Ishikawa (cell line): ENCODE measurements around the gene RNASE8.

Experiments
- CEBPB ChIP-seq: IDR thresholded peaks from 2 replicates; pipeline ENCODE4 v1.6.1; 2012
- CREB1 ChIP-seq: IDR thresholded peaks from 2 replicates; pipeline ENCODE4 v1.6.1; 2012; ENCODE audit warnings: low read depth
- EGR1 ChIP-seq: IDR thresholded peaks from 2 replicates; pipeline ENCODE4 v1.6.1; 2012
- EP300 ChIP-seq: IDR thresholded peaks from 2 replicates; pipeline ENCODE4 v1.6.1; 2012; ENCODE audit warnings: borderline replicate concordance
- FOXM1 ChIP-seq: IDR thresholded peaks from 2 replicates; pipeline ENCODE4 v1.6.1; 2012; ENCODE audit warnings: low read depth, borderline replicate concordance
- MAX ChIP-seq: IDR thresholded peaks from 2 replicates; pipeline ENCODE4 v1.6.1; 2012
- NFIC ChIP-seq: IDR thresholded peaks from 2 replicates; pipeline ENCODE4 v1.6.1; 2012
- RAD21 ChIP-seq: IDR thresholded peaks from 2 replicates; pipeline ENCODE4 v1.6.1; 2012; ENCODE audit warnings: low read depth
- TAF1 ChIP-seq: IDR thresholded peaks from 2 replicates; pipeline ENCODE4 v1.6.1; 2012; ENCODE audit warnings: low read depth, mild to moderate bottlenecking
- TCF12 ChIP-seq: IDR thresholded peaks from 2 replicates; pipeline ENCODE4 v1.6.1; 2012; ENCODE audit warnings: low read depth
- TEAD4 ChIP-seq: IDR thresholded peaks from 2 replicates; pipeline ENCODE4 v1.6.1; 2012
- USF1 ChIP-seq: IDR thresholded peaks from 2 replicates; pipeline ENCODE4 v1.6.1; 2012
- YY1 ChIP-seq: IDR thresholded peaks from 2 replicates; pipeline ENCODE4 v1.6.1; 2012; ENCODE audit warnings: low read depth
- ZBTB7A ChIP-seq: IDR thresholded peaks from 2 replicates; pipeline ENCODE4 v1.6.1; 2012; ENCODE audit warnings: low read depth
- TF ChIP-seq, protein P1 (sequence below): IDR thresholded peaks from 2 replicates; pipeline ENCODE4 v1.6.1; 2012; ENCODE audit warnings: low read depth, mild to moderate bottlenecking

Gene RNASE8

GRCh38 chr14:21097636-21098075 is 40.0 kb downstream of the RNASE8 start:
- no peak for TF ChIP-seq TAF1
- TF ChIP-seq FOXM1: no peak
- TF ChIP-seq TCF12: no peak
- TF ChIP-seq TEAD4: no peak
- TF ChIP-seq RAD21: no peak
- no peak for TF ChIP-seq MAX
- no peak for TF ChIP-seq USF1
- no peak for TF ChIP-seq EP300
- no peak for TF ChIP-seq EGR1
- TF ChIP-seq NFIC: no peak
- TF ChIP-seq CREB1: no peak
- TF ChIP-seq ZBTB7A: no peak

GRCh38 chr14:21098076-21098891 is 40.7 kb downstream of the RNASE8 start, which contains the start of gene ZNF219:
TSS of gene ZNF219 (minus strand) at chr14:21098655. CDS start at chr14:21093591, 5,064 bp downstream.
- TF ChIP-seq TCF12 (no peak), USF1 (no peak), TEAD4 (peak; percentile 45; the same call in 1 of the 2 replicates), CREB1 (no peak), NFIC (no peak), MAX (no peak), FOXM1 (no peak)

- TF ChIP-seq CREB1 (no peak), EGR1 (no peak), TCF12 (no peak), EP300 (no peak), TEAD4 (no peak), ZBTB7A (no peak), YY1 (no peak), FOXM1 (no peak), CEBPB (no peak), MAX (no peak), RAD21 (no peak)
- TF ChIP-seq, protein P1, sequence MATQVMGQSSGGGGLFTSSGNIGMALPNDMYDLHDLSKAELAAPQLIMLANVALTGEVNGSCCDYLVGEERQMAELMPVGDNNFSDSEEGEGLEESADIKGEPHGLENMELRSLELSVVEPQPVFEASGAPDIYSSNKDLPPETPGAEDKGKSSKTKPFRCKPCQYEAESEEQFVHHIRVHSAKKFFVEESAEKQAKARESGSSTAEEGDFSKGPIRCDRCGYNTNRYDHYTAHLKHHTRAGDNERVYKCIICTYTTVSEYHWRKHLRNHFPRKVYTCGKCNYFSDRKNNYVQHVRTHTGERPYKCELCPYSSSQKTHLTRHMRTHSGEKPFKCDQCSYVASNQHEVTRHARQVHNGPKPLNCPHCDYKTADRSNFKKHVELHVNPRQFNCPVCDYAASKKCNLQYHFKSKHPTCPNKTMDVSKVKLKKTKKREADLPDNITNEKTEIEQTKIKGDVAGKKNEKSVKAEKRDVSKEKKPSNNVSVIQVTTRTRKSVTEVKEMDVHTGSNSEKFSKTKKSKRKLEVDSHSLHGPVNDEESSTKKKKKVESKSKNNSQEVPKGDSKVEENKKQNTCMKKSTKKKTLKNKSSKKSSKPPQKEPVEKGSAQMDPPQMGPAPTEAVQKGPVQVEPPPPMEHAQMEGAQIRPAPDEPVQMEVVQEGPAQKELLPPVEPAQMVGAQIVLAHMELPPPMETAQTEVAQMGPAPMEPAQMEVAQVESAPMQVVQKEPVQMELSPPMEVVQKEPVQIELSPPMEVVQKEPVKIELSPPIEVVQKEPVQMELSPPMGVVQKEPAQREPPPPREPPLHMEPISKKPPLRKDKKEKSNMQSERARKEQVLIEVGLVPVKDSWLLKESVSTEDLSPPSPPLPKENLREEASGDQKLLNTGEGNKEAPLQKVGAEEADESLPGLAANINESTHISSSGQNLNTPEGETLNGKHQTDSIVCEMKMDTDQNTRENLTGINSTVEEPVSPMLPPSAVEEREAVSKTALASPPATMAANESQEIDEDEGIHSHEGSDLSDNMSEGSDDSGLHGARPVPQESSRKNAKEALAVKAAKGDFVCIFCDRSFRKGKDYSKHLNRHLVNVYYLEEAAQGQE: no peak
Observed at GRCh38 chr14:21098892-21099595, 41.4 kb downstream of the RNASE8 start.

- no peak for TF ChIP-seq MAX
- no peak for TF ChIP-seq RAD21
- TF ChIP-seq TAF1: no peak
- no peak for TF ChIP-seq CREB1
Observed at GRCh38 chr14:21099596-21099985, 42.0 kb downstream of the RNASE8 start.

- no peak for TF ChIP-seq TCF12
- TF ChIP-seq NFIC: no peak
- TF ChIP-seq TAF1: no peak
- no peak for TF ChIP-seq ZBTB7A
- no peak for TF ChIP-seq MAX
- TF ChIP-seq EP300: no peak
- TF ChIP-seq TEAD4: no peak
- no peak for TF ChIP-seq CEBPB
- no peak for TF ChIP-seq EGR1
- TF ChIP-seq USF1: no peak
- TF ChIP-seq YY1: no peak
- TF ChIP-seq CREB1: no peak
- no peak for TF ChIP-seq FOXM1
Observed at GRCh38 chr14:21100931-21101330, 43.3 kb downstream of the RNASE8 start, which contains the start of gene TMEM253. TSS of gene TMEM253 (plus strand) at chr14:21101066. CDS start at chr14:21101344, 278 bp downstream.

DNA sequence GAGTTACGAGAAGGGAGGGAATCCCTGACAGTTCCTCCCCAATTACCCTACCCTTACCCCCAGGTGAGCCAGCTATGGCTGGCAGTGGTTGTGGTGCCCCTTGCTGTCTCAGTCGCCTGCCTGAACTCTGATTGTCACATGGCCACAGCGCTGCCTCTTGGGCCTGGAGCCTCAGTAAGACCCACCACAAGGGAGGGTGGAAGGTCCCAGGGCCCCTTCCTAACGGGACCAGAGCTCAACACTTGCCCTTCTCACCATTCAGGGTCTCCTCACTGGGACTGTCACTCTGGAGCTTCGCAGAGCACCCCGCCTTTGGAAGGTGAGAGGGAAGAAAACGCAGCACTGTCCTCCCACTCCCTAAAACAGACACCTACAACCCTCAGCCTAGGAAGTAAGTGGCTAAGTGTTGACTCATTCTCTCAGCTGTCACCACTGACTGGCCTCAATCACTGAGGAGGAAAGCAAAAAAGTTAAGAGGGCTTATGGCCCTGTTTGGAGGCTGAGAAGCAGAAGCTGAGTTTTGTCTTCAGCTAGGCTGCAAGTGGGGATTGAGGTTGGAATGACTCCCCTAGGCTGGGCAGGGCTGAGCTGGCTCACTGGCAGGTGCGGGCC is 44.3 kb downstream of the RNASE8 start:
- no peak for TF ChIP-seq TEAD4
- TF ChIP-seq, protein P1: no peak
- TF ChIP-seq ZBTB7A: no peak
- no peak for TF ChIP-seq USF1
- TF ChIP-seq EGR1: no peak
- TF ChIP-seq YY1: no peak
- no peak for TF ChIP-seq EP300
- TF ChIP-seq NFIC: no peak
- no peak for TF ChIP-seq MAX
- no peak for TF ChIP-seq CREB1
- no peak for TF ChIP-seq RAD21
- TF ChIP-seq TCF12: no peak
- no peak for TF ChIP-seq CEBPB
- no peak for TF ChIP-seq TAF1
- no peak for TF ChIP-seq FOXM1
